Glutamatergic neuron (in vitro differentiated cells): ENCODE results near the gene TBC1D22A. TPM values are rescaled to one million over a fixed set of nuclear protein-coding genes. Genes with fewer than 3 reads are reported as not detected.

Source experiments
- DNase-seq: peaks from one replicate; pipeline ENCODE4 v3.0.0; 2022
- H3K27ac Mint-ChIP-seq: one replicate; pipeline ENCODE4 v1.8.0; 2020; ENCODE audit warnings: mild to moderate bottlenecking, mixed read lengths, inconsistent platforms; ENCODE audit not compliant: unreplicated experiment
- H3K27me3 Mint-ChIP-seq: one replicate; pipeline ENCODE4 v1.8.0; 2020; ENCODE audit warnings: mild to moderate bottlenecking, moderate library complexity, mixed read lengths, inconsistent platforms; ENCODE audit not compliant: unreplicated experiment
- H3K36me3 Mint-ChIP-seq: one replicate; pipeline ENCODE4 v1.8.0; 2020; ENCODE audit warnings: mild to moderate bottlenecking, mixed read lengths, inconsistent platforms; ENCODE audit not compliant: unreplicated experiment
- H3K4me1 Mint-ChIP-seq: one replicate; pipeline ENCODE4 v1.8.0; 2020; ENCODE audit warnings: mild to moderate bottlenecking, low read depth, mixed read lengths, inconsistent platforms; ENCODE audit not compliant: unreplicated experiment
- H3K4me3 Mint-ChIP-seq: one replicate; pipeline ENCODE4 v1.8.0; 2020; ENCODE audit warnings: mild to moderate bottlenecking, mixed read lengths, inconsistent platforms; ENCODE audit not compliant: unreplicated experiment
- H3K9me3 Mint-ChIP-seq: one replicate; pipeline ENCODE4 v1.8.0; 2020; ENCODE audit warnings: mild to moderate bottlenecking, moderate library complexity, mixed read lengths, inconsistent platforms; ENCODE audit not compliant: unreplicated experiment
- CTCF ChIP-seq: fragments of 200-600 bp; sonication (generic); IDR thresholded peaks from one replicate; pipeline ENCODE4 v1.5.0; 2021; ENCODE audit not compliant: partially characterized antibody, unreplicated experiment
- total RNA-seq: library from RNA; stranded (reverse); fragmentation: NEBNext Ultra II Directional; extraction: Animal tissue kit (Norgen Biotek cat#: 25700); gene quantifications from one replicate; pipeline ENCODE4 v1.2.1, GENCODE V29; 2021; ENCODE audit not compliant: unreplicated experiment

The TBC1D22A gene
- total RNA-seq, 1 donor from 2014 or later = 23.0 TPM

- DNase-seq = no peak
- no peak for TF ChIP-seq CTCF
- no peak overlapping the region for H3K4me3 Mint-ChIP-seq
- H3K9me3 Mint-ChIP-seq = peaks cover 19% of the 10 kb centered on the region
- H3K27ac Mint-ChIP-seq = no peak overlapping the region
- peaks cover 19% of the 10 kb centered on the region for H3K27me3 Mint-ChIP-seq
- H3K4me1 Mint-ChIP-seq = peaks cover 11% of the 10 kb centered on the region
- H3K36me3 Mint-ChIP-seq = peaks cover 11% of the 10 kb centered on the region
Measured at GRCh38 chr22:47060718-47061117, 298.3 kb downstream of the TBC1D22A start.

- Mint-ChIP-seq H3K36me3 (peaks cover 11% of the 10 kb centered on the region), H3K9me3 (peaks cover 23% of the 10 kb centered on the region), H3K4me1 (peaks cover 9% of the 10 kb centered on the region), H3K27ac (no peak overlapping the region), H3K27me3 (peaks cover 21% of the 10 kb centered on the region), H3K4me3 (no peak overlapping the region)
- no peak for DNase-seq
- no peak for TF ChIP-seq CTCF
Measured at GRCh38 chr22:47061226-47061625, 298.8 kb downstream of the TBC1D22A start.

- H3K27me3 Mint-ChIP-seq = peaks cover 16% of the 10 kb centered on the region
- H3K27ac Mint-ChIP-seq = no peak overlapping the region
- DNase-seq = no peak
Measured at GRCh38 chr22:47062126-47062525, 299.7 kb downstream of the TBC1D22A start.

GRCh38 chr22:47063071-47063509, 300.6 kb downstream of the TBC1D22A start:
- TF ChIP-seq CTCF = no peak
- Mint-ChIP-seq H3K4me1 (peaks cover 7% of the 10 kb centered on the region), H3K27ac (no peak overlapping the region)

More at GRCh38 chr22:47062126-47062525, 299.7 kb downstream of the TBC1D22A start:
- Mint-ChIP-seq H3K4me1 (peaks cover 6% of the 10 kb centered on the region), H3K4me3 (no peak overlapping the region), H3K9me3 (peaks cover 23% of the 10 kb centered on the region), H3K36me3 (peaks cover 11% of the 10 kb centered on the region)
- TF ChIP-seq CTCF = no peak

GRCh38 chr22:47063606-47064005, 301.2 kb downstream of the TBC1D22A start:
- Mint-ChIP-seq H3K27me3 (peaks cover 14% of the 10 kb centered on the region), H3K9me3 (peaks cover 23% of the 10 kb centered on the region), H3K4me3 (no peak overlapping the region), H3K4me1 (peaks cover 7% of the 10 kb centered on the region), H3K27ac (no peak overlapping the region), H3K36me3 (peaks cover 11% of the 10 kb centered on the region)
- no peak for DNase-seq
- TF ChIP-seq CTCF = no peak

More at GRCh38 chr22:47063071-47063509, 300.6 kb downstream of the TBC1D22A start:
- H3K4me3 Mint-ChIP-seq = no peak overlapping the region
- H3K36me3 Mint-ChIP-seq = peaks cover 11% of the 10 kb centered on the region
- H3K27me3 Mint-ChIP-seq = peaks cover 16% of the 10 kb centered on the region
- peaks cover 23% of the 10 kb centered on the region for H3K9me3 Mint-ChIP-seq
- no peak for DNase-seq
